C4-2B (cell line): ENCODE results near the gene LILRA6.

Experiments used
- CTCF ChIP-seq: fragments of 450-650 bp; conservative IDR thresholded peaks from 2 replicates; pipeline ENCODE4 v1.5.1; 2017; ENCODE audit warnings: mild to moderate bottlenecking
- ZFX ChIP-seq: fragments of 450-650 bp; IDR thresholded peaks from 2 replicates; pipeline ENCODE4 v1.6.1; 2017

- TF ChIP-seq CTCF (no peak), ZFX (no peak)
These were observed 38.6 kb upstream of the LILRA6 start, which contains the start of gene LILRB2 for GRCh38 chr19:54281007-54281728.
